Upper lobe of right lung (tissue), 1 donor: ENCODE data around the gene ALDH3B1. TPM values are rescaled to one million over a fixed set of nuclear protein-coding genes. Genes with fewer than 3 reads are reported as not detected.

Experiments
- ATAC-seq: fragments of 200-7000 bp; cut with Tn5 transposase; one replicate; pipeline ENCODE4 v1.9.1; 2020; ENCODE audit warnings: mild to moderate bottlenecking, moderate library complexity
- DNase-seq: peaks from one replicate; pipeline ENCODE4 v3.0.0-alpha.2; 2020
- H3K27ac ChIP-seq: fragments of 200-600 bp; one replicate; pipeline ENCODE4 v1.8.0; 2022
- H3K27me3 ChIP-seq: fragments of 200-600 bp; one replicate; pipeline ENCODE4 v1.8.0; 2022; ENCODE audit warnings: mild to moderate bottlenecking
- H3K36me3 ChIP-seq: fragments of 200-600 bp; one replicate; pipeline ENCODE4 v1.8.0; 2022
- H3K4me1 ChIP-seq: fragments of 200-600 bp; one replicate; pipeline ENCODE4 v1.8.0; 2022
- H3K4me3 ChIP-seq: fragments of 200-600 bp; one replicate; pipeline ENCODE4 v1.8.0; 2022; ENCODE audit warnings: mild to moderate bottlenecking
- H3K9me3 ChIP-seq: fragments of 200-600 bp; one replicate; pipeline ENCODE4 v1.8.0; 2022
- intact Hi-C: fragments of 100-400 bp; cut with DNase I; formaldehyde crosslinking; loops from one replicate; pipeline ENCODE4 v1.11.0; 2022
- total RNA-seq: library from RNA; stranded (reverse); fragmentation: NEBNext Ultra II Directional; extraction: Animal tissue kit (Norgen Biotek cat#: 25700); gene quantifications from one replicate; pipeline ENCODE4 v1.2.1, GENCODE V29; 2021
- TF ChIP-seq, protein P1 (sequence below): fragments of 200-600 bp; IDR thresholded peaks from one replicate; pipeline ENCODE4 v1.8.0; 2022; ENCODE audit warnings: antibody characterized with exemption
- donor health status: DM: no; HTN: yes; CAD: no; lungs with severe emphysema.

ALDH3B1 gene
- total RNA-seq, 1 donor from 2014 or later: 95.9 TPM

- Histone ChIP-seq H3K36me3 (no peaks in the 10 kb centered on the region), H3K27ac (peak overlapping the region; percentile 91), H3K27me3 (no peaks in the 10 kb centered on the region), H3K4me3 (peak overlapping the region; percentile 53), H3K9me3 (no peaks in the 10 kb centered on the region), H3K4me1 (peaks cover 57% of the 10 kb centered on the region)
- DNase-seq: peak; percentile 60
- TF ChIP-seq, protein P1, sequence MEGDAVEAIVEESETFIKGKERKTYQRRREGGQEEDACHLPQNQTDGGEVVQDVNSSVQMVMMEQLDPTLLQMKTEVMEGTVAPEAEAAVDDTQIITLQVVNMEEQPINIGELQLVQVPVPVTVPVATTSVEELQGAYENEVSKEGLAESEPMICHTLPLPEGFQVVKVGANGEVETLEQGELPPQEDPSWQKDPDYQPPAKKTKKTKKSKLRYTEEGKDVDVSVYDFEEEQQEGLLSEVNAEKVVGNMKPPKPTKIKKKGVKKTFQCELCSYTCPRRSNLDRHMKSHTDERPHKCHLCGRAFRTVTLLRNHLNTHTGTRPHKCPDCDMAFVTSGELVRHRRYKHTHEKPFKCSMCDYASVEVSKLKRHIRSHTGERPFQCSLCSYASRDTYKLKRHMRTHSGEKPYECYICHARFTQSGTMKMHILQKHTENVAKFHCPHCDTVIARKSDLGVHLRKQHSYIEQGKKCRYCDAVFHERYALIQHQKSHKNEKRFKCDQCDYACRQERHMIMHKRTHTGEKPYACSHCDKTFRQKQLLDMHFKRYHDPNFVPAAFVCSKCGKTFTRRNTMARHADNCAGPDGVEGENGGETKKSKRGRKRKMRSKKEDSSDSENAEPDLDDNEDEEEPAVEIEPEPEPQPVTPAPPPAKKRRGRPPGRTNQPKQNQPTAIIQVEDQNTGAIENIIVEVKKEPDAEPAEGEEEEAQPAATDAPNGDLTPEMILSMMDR: no peak
- intact Hi-C loops: no loop called here
- ATAC-seq: no peak
Observed at GRCh38 chr11:68011051-68011943, 1.2 kb downstream of the ALDH3B1 start.

DNA sequence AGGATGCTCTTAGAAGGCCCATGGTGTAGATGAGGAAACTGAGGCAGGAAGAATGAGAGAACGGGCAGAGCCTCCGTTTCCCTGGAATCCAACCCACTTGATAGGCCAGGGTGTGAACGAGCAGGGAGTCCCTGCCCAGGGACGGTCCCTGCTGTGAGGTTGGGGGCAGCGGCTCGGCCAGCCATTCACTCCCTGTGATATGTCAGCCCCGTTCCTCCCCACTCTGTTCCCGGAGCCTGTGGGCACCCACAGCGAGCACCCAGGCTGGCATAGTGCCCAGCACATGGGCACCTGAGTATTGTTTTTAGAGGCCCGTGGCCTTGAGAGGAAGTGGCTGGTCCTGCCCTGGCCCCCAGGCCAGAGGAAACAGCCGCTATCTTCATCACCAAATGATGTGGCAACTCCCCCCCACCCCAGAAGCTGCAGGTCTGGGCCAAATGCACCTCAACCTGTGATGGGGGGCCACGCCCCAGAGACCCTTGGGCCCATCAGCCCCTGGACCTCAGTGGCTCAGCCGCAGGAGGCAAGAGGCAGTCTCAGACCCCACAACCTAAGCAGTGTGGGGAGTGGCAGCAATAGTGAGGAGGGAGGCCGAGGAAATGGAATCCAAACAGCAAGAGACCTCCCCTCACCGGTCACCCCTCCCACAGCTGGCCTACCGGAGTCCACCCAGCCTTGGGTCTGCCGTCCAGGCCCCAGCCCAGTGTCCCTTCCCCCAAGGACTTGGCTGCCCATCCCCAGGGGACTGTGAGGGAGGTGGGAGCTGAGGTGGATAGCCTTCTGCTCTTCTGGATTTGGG lies 2.1 kb downstream of the ALDH3B1 start:
- H3K36me3 ChIP-seq: no peaks in the 10 kb centered on the region
- H3K9me3 ChIP-seq: no peaks in the 10 kb centered on the region
- ATAC-seq (no peak), DNase-seq (peak; percentile 70)
- H3K27me3 ChIP-seq: no peaks in the 10 kb centered on the region
- peak overlapping the region; percentile 53 for H3K4me3 ChIP-seq
- intact Hi-C loops: no loop called here
- TF ChIP-seq, protein P1: no peak
- peak overlapping the region; percentile 91 for H3K27ac ChIP-seq
- H3K4me1 ChIP-seq: peaks cover 65% of the 10 kb centered on the region

DNA sequence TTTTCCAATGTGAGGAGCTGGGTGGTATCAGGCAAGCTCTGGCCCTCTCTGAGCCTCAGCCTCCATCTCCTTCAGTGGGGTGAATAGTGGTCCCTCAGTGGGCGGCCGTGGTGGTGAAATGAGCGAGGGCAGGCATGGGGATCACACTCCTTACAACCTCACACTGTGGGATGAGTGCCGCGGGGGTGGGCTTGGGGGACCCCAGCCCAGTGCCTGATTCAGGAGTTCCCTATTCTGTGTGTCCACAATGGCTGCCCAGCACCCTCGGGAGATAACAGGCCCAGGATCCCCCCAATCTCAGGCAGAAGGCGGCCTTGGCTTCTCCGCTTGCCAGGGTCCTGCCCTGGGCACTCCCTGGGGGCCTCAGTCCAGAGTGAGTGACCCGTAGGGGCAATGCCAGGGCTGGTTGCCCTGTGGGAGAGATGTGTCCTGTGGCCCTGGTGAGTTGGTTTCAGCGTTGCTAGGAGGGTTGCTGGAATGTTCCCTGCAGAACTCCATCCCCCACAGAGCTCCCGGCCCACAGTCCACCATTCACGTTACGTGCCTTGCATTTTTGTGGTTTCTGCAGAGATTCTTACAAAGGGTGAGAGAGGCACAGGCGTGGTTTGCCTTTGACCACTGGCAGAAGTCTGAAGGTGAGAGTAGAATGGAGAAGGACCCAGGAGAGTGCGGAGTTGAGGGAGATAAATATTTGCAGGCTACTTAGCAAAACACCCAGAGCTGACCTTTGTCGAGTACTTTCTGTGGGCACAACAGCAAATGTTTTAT lies 2.9 kb downstream of the ALDH3B1 start:
- H3K4me1 ChIP-seq: peaks cover 63% of the 10 kb centered on the region
- no peaks in the 10 kb centered on the region for H3K27me3 ChIP-seq
- H3K9me3 ChIP-seq: no peaks in the 10 kb centered on the region
- intact Hi-C loops: no loop called here
- DNase-seq (peak; percentile 87), ATAC-seq (peak; percentile 56)
- H3K27ac ChIP-seq: peak overlapping the region; percentile 91
- TF ChIP-seq, protein P1: no peak
- peak overlapping the region; percentile 10 for H3K4me3 ChIP-seq
- no peaks in the 10 kb centered on the region for H3K36me3 ChIP-seq

DNA sequence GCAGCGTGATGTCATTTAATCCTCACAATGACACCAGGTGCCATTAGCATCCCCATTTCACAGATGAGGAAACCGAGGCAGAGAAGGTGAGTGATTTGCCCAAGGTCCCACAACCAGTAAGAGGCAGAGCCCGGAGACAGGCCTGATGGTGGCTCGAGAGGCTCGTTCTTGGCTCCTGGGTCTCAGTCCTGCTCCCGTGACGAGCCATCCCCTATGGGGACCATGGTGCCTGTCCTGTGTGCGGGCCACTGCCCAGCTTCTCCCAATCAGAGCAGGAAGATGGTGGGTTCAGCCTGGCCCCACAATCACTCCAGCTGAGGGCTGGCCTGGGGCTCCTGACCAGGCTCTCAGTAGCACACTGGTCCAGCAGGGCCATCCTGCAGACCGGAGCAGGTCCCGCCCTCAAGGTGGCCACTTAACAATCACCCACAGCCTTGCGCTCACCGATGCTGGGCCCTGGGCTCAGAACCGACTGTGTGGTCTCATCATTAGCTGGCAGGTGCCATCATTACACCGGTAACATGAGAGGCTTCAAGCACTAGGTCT lies 3.6 kb downstream of the ALDH3B1 start:
- Histone ChIP-seq H3K27me3 (no peaks in the 10 kb centered on the region), H3K4me3 (no peak overlapping the region), H3K4me1 (peaks cover 61% of the 10 kb centered on the region), H3K9me3 (no peaks in the 10 kb centered on the region), H3K27ac (peak overlapping the region; percentile 91), H3K36me3 (no peaks in the 10 kb centered on the region)
- DNase-seq (peak; percentile 66), ATAC-seq (no peak)
- intact Hi-C loops: no loop called here
- TF ChIP-seq, protein P1: no peak
